ENCODE data around the gene FST.

FST gene

GRCh38 chr5:53475320-53475719, 5.1 kb upstream of the FST start:
- Histone ChIP-seq H3K4me3 (no peak overlapping the region), H3K9me3 (no peaks in the 10 kb centered on the region), H3K27me3 (no peaks in the 10 kb centered on the region), H3K27ac (no peak overlapping the region), H3K4me1 (peaks cover 0 to 8% (median 3%) of the 10 kb centered on the region in 4 donors), H3K36me3 (no peaks in the 10 kb centered on the region)
- DNase-seq = no peak
- intact Hi-C loops (cut with DNase I; ENCODE audit: low total_unique reads) = no loop called here
- no peak for TF ChIP-seq CTCF (IDR thresholded peaks at IDR 0.05)

GRCh38 chr5:53476019-53476418, 4.4 kb upstream of the FST start:
- no peak for TF ChIP-seq CTCF (IDR thresholded peaks at IDR 0.05)
- peaks cover 0 to 12% (median 3%) of the 10 kb centered on the region in 4 donors for H3K4me1 ChIP-seq
- H3K4me3 ChIP-seq = no peak overlapping the region
- DNase-seq = no peak
- no peaks in the 10 kb centered on the region for H3K9me3 ChIP-seq
- H3K27me3 ChIP-seq = no peaks in the 10 kb centered on the region
- no peaks in the 10 kb centered on the region for H3K36me3 ChIP-seq
- H3K27ac ChIP-seq = no peak overlapping the region
- intact Hi-C loops (cut with DNase I; ENCODE audit: low total_unique reads) = no loop called here

- H3K27ac ChIP-seq = no peak overlapping the region
- no peak for DNase-seq
- intact Hi-C loops (cut with DNase I; ENCODE audit: low total_unique reads) = no loop called here
- no peak for TF ChIP-seq CTCF (IDR thresholded peaks at IDR 0.05)
- H3K4me3 ChIP-seq = no peak overlapping the region
- peaks cover 0 to 13% (median 3%) of the 10 kb centered on the region in 4 donors for H3K4me1 ChIP-seq
- H3K36me3 ChIP-seq = no peaks in the 10 kb centered on the region
- no peaks in the 10 kb centered on the region for H3K9me3 ChIP-seq
- no peaks in the 10 kb centered on the region for H3K27me3 ChIP-seq
Measured at GRCh38 chr5:53476531-53477480, 3.6 kb upstream of the FST start.

GRCh38 chr5:53478411-53479044, 1.9 kb upstream of the FST start:
- Histone ChIP-seq H3K4me3 (peak overlapping the region; percentile 59 to 74), H3K27me3 (no peaks in the 10 kb centered on the region), H3K36me3 (no peaks in the 10 kb centered on the region), H3K9me3 (no peaks in the 10 kb centered on the region), H3K4me1 (peaks cover 0 to 22% (median 7%) of the 10 kb centered on the region in 4 donors), H3K27ac (no peak overlapping the region)
- TF ChIP-seq CTCF (IDR thresholded peaks at IDR 0.05) = peak; percentile 41 to 55
- intact Hi-C loops (cut with DNase I; ENCODE audit: low total_unique reads) = no loop called here
- DNase-seq = peak in 1 of 2 donors; percentile 66

GRCh38 chr5:53479045-53479589, 1.3 kb upstream of the FST start:
- no peak for DNase-seq
- Histone ChIP-seq H3K9me3 (no peaks in the 10 kb centered on the region), H3K36me3 (no peaks in the 10 kb centered on the region), H3K4me1 (peaks cover 0 to 24% (median 7%) of the 10 kb centered on the region in 4 donors), H3K4me3 (peak overlapping the region; percentile 59 to 74), H3K27ac (peak overlapping the region; percentile 66 to 69), H3K27me3 (no peaks in the 10 kb centered on the region)
- no peak for TF ChIP-seq CTCF (IDR thresholded peaks at IDR 0.05)
- intact Hi-C loops (cut with DNase I; ENCODE audit: low total_unique reads) = no loop called here

All from tibial artery (tissue), 4 donors.